Naive thymus-derived CD4-positive, alpha-beta T cell (primary cell): Measurements from ENCODE around the gene DNAH6. TPM values are rescaled to one million over a fixed set of nuclear protein-coding genes. Genes with fewer than 3 reads are reported as not detected.

Experiments used
- ATAC-seq: fragments of 150-1000 bp; cut with Tn5 transposase; 2 replicates; pipeline ENCODE4 v1.10.0; 2021; ENCODE audit warnings: mild to moderate bottlenecking, moderate library complexity
- CTCF ChIA-PET: fragments of 350-600 bp; sonication (Branson Sonifier 250); formaldehyde crosslinking; loops from one replicate; lab custom pipeline; 2021; ENCODE audit warnings: antibody characterized with exemption; lab: Charles Lee
- POLR2A ChIA-PET: fragments of 350-600 bp; sonication (Branson Sonifier 250); formaldehyde crosslinking; loops from one replicate; lab custom pipeline; 2021; ENCODE audit warnings: antibody characterized with exemption, inconsistent platforms; lab: Charles Lee
- DNase-seq, 9 donors: peaks; one replicate each; pipeline versions ENCODE4 v3.0.0 to v3.0.0-alpha.2; 2020 to 2022; ENCODE audit warnings: mixed read lengths in 1 of 9
- H3K27ac ChIP-seq: one replicate; pipeline ENCODE4 v1.7.0; 2013; ENCODE audit warnings: mild to moderate bottlenecking, low read depth, low read length, moderate library complexity
- H3K27me3 ChIP-seq, 2 donors: one replicate each; pipeline ENCODE4 v1.7.0; 2013; ENCODE audit warnings: low read length in 2 of 2, mild to moderate bottlenecking in 2 of 2, moderate library complexity in 2 of 2; ENCODE audit not compliant: control insufficient read depth in 2 of 2, insufficient read depth in 2 of 2
- H3K36me3 ChIP-seq, 3 experiments: 1 replicate in 2 of 3; 2 replicates in 1 of 3; pipeline ENCODE4 v1.7.0; 2013; ENCODE audit warnings: low read length in 3 of 3, mild to moderate bottlenecking in 3 of 3, moderate library complexity in 1 of 3; ENCODE audit not compliant: insufficient read depth in 3 of 3, control insufficient read depth in 2 of 3
- H3K4me1 ChIP-seq, 2 donors: one replicate each; pipeline ENCODE4 v1.7.0; 2013; ENCODE audit warnings: low read length in 2 of 2, mild to moderate bottlenecking in 2 of 2, moderate library complexity in 1 of 2; ENCODE audit not compliant: control insufficient read depth in 2 of 2, insufficient read depth in 2 of 2
- H3K4me3 ChIP-seq: 2 replicates; pipeline ENCODE4 v1.7.0; 2013; ENCODE audit warnings: mild to moderate bottlenecking, low read length
- H3K9me3 ChIP-seq, 3 experiments: 1 replicate in 2 of 3; 2 replicates in 1 of 3; pipeline ENCODE4 v1.7.0; 2013; ENCODE audit warnings: low read length in 3 of 3; ENCODE audit not compliant: control insufficient read depth in 2 of 3
- H3K27ac Mint-ChIP-seq, 9 donors: one replicate each; pipeline ENCODE4 v1.8.0; 2020 to 2022; ENCODE audit warnings: mixed read lengths in 9 of 9, mild to moderate bottlenecking in 8 of 9, moderate library complexity in 5 of 9, inconsistent platforms in 2 of 9
- H3K27me3 Mint-ChIP-seq, 5 donors: one replicate each; pipeline ENCODE4 v1.8.0; 2021 to 2022; ENCODE audit warnings: mixed read lengths in 5 of 5, mild to moderate bottlenecking in 1 of 5
- H3K36me3 Mint-ChIP-seq, 5 donors: one replicate each; pipeline ENCODE4 v1.8.0; 2020 to 2022; ENCODE audit warnings: mixed read lengths in 5 of 5, mild to moderate bottlenecking in 3 of 5, inconsistent platforms in 1 of 5
- H3K4me1 Mint-ChIP-seq, 7 donors: one replicate each; pipeline ENCODE4 v1.8.0; 2020 to 2022; ENCODE audit warnings: mixed read lengths in 7 of 7, mild to moderate bottlenecking in 3 of 7, inconsistent platforms in 1 of 7
- H3K4me3 Mint-ChIP-seq, 10 donors: one replicate each; pipeline ENCODE4 v1.8.0; 2020 to 2022; ENCODE audit warnings: mild to moderate bottlenecking in 10 of 10, mixed read lengths in 10 of 10, moderate library complexity in 6 of 10, inconsistent platforms in 2 of 10
- H3K9me3 Mint-ChIP-seq, 11 donors: one replicate each; pipeline ENCODE4 v1.8.0; 2020 to 2022; ENCODE audit warnings: mixed read lengths in 11 of 11, mild to moderate bottlenecking in 4 of 11, inconsistent platforms in 1 of 11, moderate library complexity in 1 of 11
- intact Hi-C, 2 donors: fragments of 100-400 bp; cut with micrococcal nuclease; formaldehyde crosslinking; loops; one replicate each; pipeline ENCODE4 v1.15.1; 2023
- polyA plus RNA-seq, 2 donors: library from polyadenylated mRNA; unstranded; fragments of 300-500 nt; fragmentation: Illumina TruSeq; gene quantifications; one replicate each; pipeline ENCODE4 v1.2.3, GENCODE V29; 2021
- total RNA-seq, 6 experiments: library from RNA in 5 of 6; stranded (reverse) in 5 of 6; gene quantifications; 1 replicate in 5 of 6; 2 replicates in 1 of 6; pipeline ENCODE4 v1.2.3 and lab custom pipeline; 2021 to 2026

DNAH6 gene
- total and polyA plus RNA-seq, 7 experiments from 2014 or later, result 0.73 to 2.3 (median 1.3) TPM

GRCh38 chr2:84643991-84644390 lies 127.7 kb downstream of the DNAH6 start:
- peaks cover 0 to 4% (median 0%) of the 10 kb centered on the region in 3 experiments for H3K9me3 ChIP-seq
- DNase-seq, result no peak
- no peak overlapping the region for H3K27ac ChIP-seq
- Mint-ChIP-seq H3K27me3 (peaks cover 0 to 13% (median 0%) of the 10 kb centered on the region in 5 donors), H3K36me3 (peaks cover 7 to 27% (median 18%) of the 10 kb centered on the region in 5 donors), H3K4me1 (peaks cover 15 to 50% (median 40%) of the 10 kb centered on the region in 7 donors), H3K27ac (peak overlapping the region in 3 of 9 donors; percentile 1 to 80 (median 27)), H3K9me3 (peaks cover 0 to 41% (median 14%) of the 10 kb centered on the region in 11 donors), H3K4me3 (no peak overlapping the region)
- no peak for ATAC-seq
- H3K4me3 ChIP-seq, result no peak overlapping the region
- ChIA-PET CTCF (interaction anchor here (0.7 kb wide), 1 partner anchor 15 kb away, joined by 3 read pairs; no protein-coding TSS in a partner anchor), POLR2A (interaction anchor here (0.6 to 1.6 kb wide), 3 partner anchors 12 to 157 kb away, joined by 3 to 4 read pairs (median 4); no protein-coding TSS in a partner anchor)
- no peaks in the 10 kb centered on the region for H3K36me3 ChIP-seq
- H3K27me3 ChIP-seq, result no peaks in the 10 kb centered on the region
- intact Hi-C loops, result no loop called here
- H3K4me1 ChIP-seq, result peaks cover 0 to 29% of the 10 kb centered on the region in 2 donors

GRCh38 chr2:84646514-84646913 lies 130.2 kb downstream of the DNAH6 start:
- intact Hi-C loops, result loop anchor here in 1 of 2 donors (1.0 kb wide), 1 partner anchor 8 kb away; no protein-coding TSS in a partner anchor
- ChIA-PET POLR2A (interaction anchor here (1.1 to 1.6 kb wide), 3 partner anchors 12 to 186 kb away, joined by 3 read pairs; no protein-coding TSS in a partner anchor), CTCF (interaction anchor here (1.4 to 1.5 kb wide), 2 partner anchors 195 to 216 kb away, joined by 4 read pairs; no protein-coding TSS in a partner anchor)
- Histone ChIP-seq H3K4me3 (no peak overlapping the region), H3K9me3 (peaks cover 0 to 4% (median 0%) of the 10 kb centered on the region in 3 experiments), H3K27me3 (no peaks in the 10 kb centered on the region), H3K4me1 (peaks cover 12 to 55% of the 10 kb centered on the region in 2 donors), H3K27ac (no peak overlapping the region), H3K36me3 (no peaks in the 10 kb centered on the region)
- peak overlapping the region in 5 of 10 donors; percentile 27 to 52 (median 44) for H3K4me3 Mint-ChIP-seq
- no peak for DNase-seq
- H3K9me3 Mint-ChIP-seq, result peaks cover 0 to 35% (median 13%) of the 10 kb centered on the region in 11 donors
- H3K27ac Mint-ChIP-seq, result peak overlapping the region in 6 of 9 donors; percentile 14 to 63 (median 46)
- H3K36me3 Mint-ChIP-seq, result peaks cover 7 to 21% (median 14%) of the 10 kb centered on the region in 5 donors
- H3K4me1 Mint-ChIP-seq, result peaks cover 36 to 75% (median 59%) of the 10 kb centered on the region in 7 donors
- peaks cover 0 to 13% (median 0%) of the 10 kb centered on the region in 5 donors for H3K27me3 Mint-ChIP-seq
- no peak for ATAC-seq

- Mint-ChIP-seq H3K9me3 (peaks cover 0 to 29% (median 12%) of the 10 kb centered on the region in 11 donors), H3K36me3 (peaks cover 7 to 19% (median 10%) of the 10 kb centered on the region in 5 donors), H3K27ac (peak overlapping the region in 8 of 9 donors; percentile 22 to 84 (median 60)), H3K4me1 (peaks cover 39 to 83% (median 66%) of the 10 kb centered on the region in 7 donors), H3K4me3 (peak overlapping the region in 3 of 10 donors; percentile 37 to 75 (median 58)), H3K27me3 (peaks cover 0 to 13% (median 0%) of the 10 kb centered on the region in 5 donors)
- Histone ChIP-seq H3K9me3 (peaks cover 0 to 4% (median 0%) of the 10 kb centered on the region in 3 experiments), H3K4me3 (no peak overlapping the region), H3K36me3 (no peaks in the 10 kb centered on the region), H3K27ac (no peak overlapping the region), H3K27me3 (no peaks in the 10 kb centered on the region), H3K4me1 (peaks cover 12 to 62% of the 10 kb centered on the region in 2 donors)
- DNase-seq (no peak), ATAC-seq (no peak)
- ChIA-PET CTCF (interaction anchor here (1.1 to 1.5 kb wide), 3 partner anchors 194 to 278 kb away, joined by 3 to 4 read pairs (median 4); no protein-coding TSS in a partner anchor), POLR2A (interaction anchor here (0.8 to 1.6 kb wide), 4 partner anchors 14 to 235 kb away, joined by 3 read pairs; no protein-coding TSS in a partner anchor)
- intact Hi-C loops, result no loop called here
These were observed 131.0 kb downstream of the DNAH6 start for GRCh38 chr2:84647267-84647666.

GRCh38 chr2:84649058-84649457 lies 132.8 kb downstream of the DNAH6 start:
- CTCF ChIA-PET, result interaction anchor here (1.0 to 1.2 kb wide), 2 partner anchors 151 to 291 kb away, joined by 3 read pairs; no protein-coding TSS in a partner anchor
- Histone ChIP-seq H3K4me1 (peaks cover 17 to 78% of the 10 kb centered on the region in 2 donors), H3K27me3 (no peaks in the 10 kb centered on the region), H3K9me3 (peaks cover 0 to 4% (median 0%) of the 10 kb centered on the region in 3 experiments), H3K36me3 (no peaks in the 10 kb centered on the region), H3K4me3 (no peak overlapping the region), H3K27ac (no peak overlapping the region)
- Mint-ChIP-seq H3K9me3 (peaks cover 2 to 21% (median 7%) of the 10 kb centered on the region in 11 donors), H3K27ac (peak overlapping the region in 7 of 9 donors; percentile 40 to 92 (median 84)), H3K27me3 (peaks cover 0 to 2% (median 0%) of the 10 kb centered on the region in 5 donors), H3K36me3 (peaks cover 0 to 13% (median 8%) of the 10 kb centered on the region in 5 donors), H3K4me3 (peak overlapping the region in 7 of 10 donors; percentile 39 to 78 (median 71)), H3K4me1 (peaks cover 50 to 93% (median 83%) of the 10 kb centered on the region in 7 donors)
- POLR2A ChIA-PET, result interaction anchor here (0.8 to 1.3 kb wide), 4 partner anchors 132 to 226 kb away, joined by 3 to 11 read pairs (median 4); no protein-coding TSS in a partner anchor
- DNase-seq, result no peak
- no peak for ATAC-seq
- intact Hi-C loops, result loop anchor here in 1 of 2 donors (2.0 kb wide), 1 partner anchor 134 kb away; no protein-coding TSS in a partner anchor

- H3K4me3 ChIP-seq, result no peak overlapping the region
- DNase-seq, result peak in 7 of 9 donors; percentile 16 to 63 (median 49)
- intact Hi-C loops, result loop anchor here (2.0 to 5.0 kb wide), 5 partner anchors 133 to 278 kb away; no protein-coding TSS in a partner anchor
These were observed 133.3 kb downstream of the DNAH6 start for GRCh38 chr2:84649487-84650142.

More at GRCh38 chr2:84649487-84650142, 133.3 kb downstream of the DNAH6 start:
- peaks cover 0 to 4% (median 0%) of the 10 kb centered on the region in 3 experiments for H3K9me3 ChIP-seq
- Mint-ChIP-seq H3K4me1 (peaks cover 52 to 93% (median 89%) of the 10 kb centered on the region in 7 donors), H3K27ac (peak overlapping the region; percentile 2 to 92 (median 78)), H3K9me3 (peaks cover 1 to 22% (median 7%) of the 10 kb centered on the region in 11 donors), H3K27me3 (peaks cover 0 to 2% (median 0%) of the 10 kb centered on the region in 5 donors), H3K4me3 (peak overlapping the region; percentile 27 to 78 (median 58)), H3K36me3 (peaks cover 0 to 19% (median 7%) of the 10 kb centered on the region in 5 donors)
- no peak for ATAC-seq
- no peaks in the 10 kb centered on the region for H3K27me3 ChIP-seq
- H3K27ac ChIP-seq, result no peak overlapping the region
- peaks cover 21 to 83% of the 10 kb centered on the region in 2 donors for H3K4me1 ChIP-seq
- no peaks in the 10 kb centered on the region for H3K36me3 ChIP-seq
- ChIA-PET POLR2A (interaction anchor here (0.7 to 1.3 kb wide), 8 partner anchors 9 to 257 kb away, joined by 3 to 11 read pairs (median 4); no protein-coding TSS in a partner anchor), CTCF (interaction anchor here (0.6 to 2.0 kb wide), 5 partner anchors 34 to 290 kb away, joined by 3 to 6 read pairs (median 3); no protein-coding TSS in a partner anchor)
